HEK293T (cell line): Measurements from ENCODE around the gene TMEM185B.

ENCODE experiments used
- CTBP1 ChIP-seq: fragments of 450-650 bp; IDR thresholded peaks from 2 replicates; pipeline ENCODE4 v1.6.1; 2016; ENCODE audit warnings: borderline replicate concordance
- LEF1 ChIP-seq: fragments of 450-650 bp; IDR thresholded peaks from 2 replicates; pipeline ENCODE4 v1.6.1; 2017; ENCODE audit warnings: mild to moderate bottlenecking, borderline replicate concordance
- PKNOX1 ChIP-seq: fragments of 450-650 bp; IDR thresholded peaks from 2 replicates; pipeline ENCODE4 v1.6.1; 2016
- SUZ12 ChIP-seq: fragments of 450-650 bp; IDR thresholded peaks from 2 replicates; pipeline ENCODE4 v1.6.1; 2016; ENCODE audit warnings: mild to moderate bottlenecking

GRCh38 chr2:120203251-120204021, 19.8 kb downstream of the TMEM185B start:
- TF ChIP-seq PKNOX1: no peak
- no peak for TF ChIP-seq LEF1
- no peak for TF ChIP-seq SUZ12
- TF ChIP-seq CTBP1: no peak
